ENCODE results near the gene ATG16L2. TPM values are rescaled to one million over a fixed set of nuclear protein-coding genes. Genes with fewer than 3 reads are reported as not detected.

The ATG16L2 gene
- total and polyA plus RNA-seq, 2 donors (not counting 3 experiments of a cell fraction or from before 2014, with no cell fraction given): 26.5 to 30.5 TPM

DNA sequence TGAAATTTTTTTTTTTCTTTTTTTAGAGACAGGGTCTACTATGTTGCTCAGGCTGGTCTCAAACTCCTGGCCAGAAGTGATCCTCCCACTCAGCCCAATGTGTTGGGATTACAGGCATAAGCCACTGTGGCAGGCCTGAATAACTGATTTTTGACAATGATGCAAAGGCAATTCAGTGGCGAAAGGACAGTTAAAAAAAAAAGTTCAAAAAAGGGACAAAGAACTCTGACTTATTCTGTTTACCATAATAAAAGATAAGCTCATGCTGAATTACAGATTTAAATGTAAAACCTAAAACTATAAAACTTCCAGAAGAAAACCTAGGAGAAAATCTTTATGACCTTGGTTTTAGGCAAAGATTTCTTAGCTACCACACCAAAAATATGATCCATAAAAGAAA is 48.9 kb downstream of the ATG16L2 start:
- Histone ChIP-seq H3K4me1 (ENCODE audit: control insufficient read depth, extremely low read depth, insufficient read depth, low read length) (peaks cover 23% of the 10 kb centered on the region), H3K9ac (replicated peaks; ENCODE audit: extremely low read depth, insufficient read depth, low read length) (no peak overlapping the region), H3K27ac (ENCODE audit: insufficient read depth, low read depth, low read length) (no peak overlapping the region), H3K9me3 (replicated peaks; ENCODE audit: control insufficient read depth, insufficient read depth, low read length) (no peaks in the 10 kb centered on the region), H3K27me3 (ENCODE audit: control insufficient read depth in 2 of 2, insufficient read depth in 2 of 2, low read length in 2 of 2) (no peaks in the 10 kb centered on the region), H3K9me1 (replicated peaks; ENCODE audit: control insufficient read depth, extremely low read depth, insufficient read depth, low read length) (peaks cover 3% of the 10 kb centered on the region), H2AFZ (ENCODE audit: low read depth, low read length) (no peak overlapping the region), H3K4me3 (replicated peaks in 1 of 3; ENCODE audit: insufficient read depth in 1 of 3, low read depth in 1 of 3, low read length in 3 of 3) (no peak overlapping the region), H3K4me2 (ENCODE audit: insufficient read depth, low read length) (no peak overlapping the region), H4K20me1 (replicated peaks; ENCODE audit: control insufficient read depth, extremely low read depth, insufficient read depth, low read length) (no peaks in the 10 kb centered on the region), H3K79me2 (ENCODE audit: control insufficient read depth, insufficient read depth, low read length) (peaks cover 3% of the 10 kb centered on the region), H3K36me3 (ENCODE audit: control insufficient read depth in 2 of 2, extremely low read depth in 1 of 2, insufficient read depth in 2 of 2, low read length in 2 of 2) (no peaks in the 10 kb centered on the region)
- dilution Hi-C loops (cut with MboI; ENCODE audit: extremely low pct_ligation_motif_present, low sequenced_read_pairs) (no loop called here), intact Hi-C loops (cut with micrococcal nuclease) (no loop called here)
- DNase-seq (ENCODE audit: low read depth, low spot score) (no peak), FAIRE-seq (no peak)
- CTCF ChIA-PET: interaction anchor here (0.7 to 2.4 kb wide), 4 partner anchors 12 to 374 kb away, joined by 3 to 5 read pairs (median 3); no protein-coding TSS in a partner anchor
- BruUV-seq (replicated peaks): no TSS peak
- POLR2A ChIA-PET: no interaction called here
- TF ChIP-seq POLR2AphosphoS5 (IDR thresholded peaks at IDR 0.05; ENCODE audit: insufficient read depth, low read depth, low read length): no peak
- TF ChIP-seq, protein P1, sequence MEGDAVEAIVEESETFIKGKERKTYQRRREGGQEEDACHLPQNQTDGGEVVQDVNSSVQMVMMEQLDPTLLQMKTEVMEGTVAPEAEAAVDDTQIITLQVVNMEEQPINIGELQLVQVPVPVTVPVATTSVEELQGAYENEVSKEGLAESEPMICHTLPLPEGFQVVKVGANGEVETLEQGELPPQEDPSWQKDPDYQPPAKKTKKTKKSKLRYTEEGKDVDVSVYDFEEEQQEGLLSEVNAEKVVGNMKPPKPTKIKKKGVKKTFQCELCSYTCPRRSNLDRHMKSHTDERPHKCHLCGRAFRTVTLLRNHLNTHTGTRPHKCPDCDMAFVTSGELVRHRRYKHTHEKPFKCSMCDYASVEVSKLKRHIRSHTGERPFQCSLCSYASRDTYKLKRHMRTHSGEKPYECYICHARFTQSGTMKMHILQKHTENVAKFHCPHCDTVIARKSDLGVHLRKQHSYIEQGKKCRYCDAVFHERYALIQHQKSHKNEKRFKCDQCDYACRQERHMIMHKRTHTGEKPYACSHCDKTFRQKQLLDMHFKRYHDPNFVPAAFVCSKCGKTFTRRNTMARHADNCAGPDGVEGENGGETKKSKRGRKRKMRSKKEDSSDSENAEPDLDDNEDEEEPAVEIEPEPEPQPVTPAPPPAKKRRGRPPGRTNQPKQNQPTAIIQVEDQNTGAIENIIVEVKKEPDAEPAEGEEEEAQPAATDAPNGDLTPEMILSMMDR (IDR thresholded peaks at IDR 0.05; ENCODE audit: extremely low read depth in 1 of 2, insufficient read depth in 1 of 2, low read depth in 1 of 2, low read length in 2 of 2): no peak
- TF ChIP-seq POLR2A (IDR thresholded peaks at IDR 0.05; ENCODE audit: low read depth, low read length): no peak
- TF ChIP-seq, protein P2, sequence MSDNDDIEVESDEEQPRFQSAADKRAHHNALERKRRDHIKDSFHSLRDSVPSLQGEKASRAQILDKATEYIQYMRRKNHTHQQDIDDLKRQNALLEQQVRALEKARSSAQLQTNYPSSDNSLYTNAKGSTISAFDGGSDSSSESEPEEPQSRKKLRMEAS (IDR thresholded peaks at IDR 0.05; ENCODE audit: insufficient read depth, insufficient read length): no peak
- TF ChIP-seq GATA2 (IDR thresholded peaks at IDR 0.05; ENCODE audit: insufficient read depth, insufficient read length, low read depth, low read length): no peak
- TF ChIP-seq JUN (IDR thresholded peaks at IDR 0.05; ENCODE audit: borderline replicate concordance, insufficient read depth, insufficient read length, low read depth): no peak
- TF ChIP-seq MYC (IDR thresholded peaks at IDR 0.05; ENCODE audit: low read depth, low read length): no peak
- TF ChIP-seq FOS (IDR thresholded peaks at IDR 0.05; ENCODE audit: borderline replicate concordance, insufficient read depth, low read length): no peak
- no peak for TF ChIP-seq EZH2 (IDR thresholded peaks at IDR 0.05; ENCODE audit: borderline replicate concordance, low read depth, low read length, severe bottlenecking)

Measured in endothelial cell of umbilical vein (primary cell).